T-helper 17 cell (primary cell): ENCODE results near the gene ADGRG3. TPM values are rescaled to one million over a fixed set of nuclear protein-coding genes. Genes with fewer than 3 reads are reported as not detected.

Source experiments
- ATAC-seq: fragments of 150-1000 bp; cut with Tn5 transposase; 2 replicates; pipeline ENCODE4 v1.10.0; 2021; ENCODE audit warnings: mild to moderate bottlenecking, moderate library complexity
- DNase-seq, 3 donors: peaks; one replicate each; pipeline versions ENCODE4 v3.0.0 to v3.0.0-alpha.2; 2020 to 2021
- H3K9me3 ChIP-seq: one replicate; pipeline ENCODE4 v1.7.0; 2013; ENCODE audit warnings: low read length, mild to moderate bottlenecking; ENCODE audit not compliant: control insufficient read depth, poor library complexity, severe bottlenecking
- H3K27ac Mint-ChIP-seq: one replicate; pipeline ENCODE4 v1.8.0; 2022; ENCODE audit warnings: mild to moderate bottlenecking, moderate library complexity, mixed read lengths
- H3K27me3 Mint-ChIP-seq: one replicate; pipeline ENCODE4 v1.8.0; 2022; ENCODE audit warnings: mixed read lengths
- H3K36me3 Mint-ChIP-seq: one replicate; pipeline ENCODE4 v1.8.0; 2022; ENCODE audit warnings: low read depth, mixed read lengths
- H3K4me1 Mint-ChIP-seq: one replicate; pipeline ENCODE4 v1.8.0; 2022; ENCODE audit warnings: mild to moderate bottlenecking, mixed read lengths
- H3K4me3 Mint-ChIP-seq: one replicate; pipeline ENCODE4 v1.8.0; 2022; ENCODE audit warnings: mild to moderate bottlenecking, moderate library complexity, mixed read lengths
- total RNA-seq, 4 donors: library from RNA in 2 of 4; stranded (reverse) in 2 of 4; gene quantifications; one replicate each; pipeline ENCODE4 v1.2.3 and lab custom pipeline; 2022 to 2026

ADGRG3 gene
- total RNA-seq, 2 donors from 2014 or later: 0.75 to 0.99 TPM

GRCh38 chr16:57689762-57690558 lies 21.9 kb downstream of the ADGRG3 start:
- peaks cover 9% of the 10 kb centered on the region for H3K4me1 Mint-ChIP-seq
- peaks cover 15% of the 10 kb centered on the region for H3K27me3 Mint-ChIP-seq
- H3K36me3 Mint-ChIP-seq: no peaks in the 10 kb centered on the region
- no peak for DNase-seq
- H3K9me3 ChIP-seq: no peaks in the 10 kb centered on the region
- H3K27ac Mint-ChIP-seq: peak overlapping the region; percentile 83
- peak; percentile 84 for ATAC-seq
- H3K4me3 Mint-ChIP-seq: peak overlapping the region; percentile 53

DNA sequence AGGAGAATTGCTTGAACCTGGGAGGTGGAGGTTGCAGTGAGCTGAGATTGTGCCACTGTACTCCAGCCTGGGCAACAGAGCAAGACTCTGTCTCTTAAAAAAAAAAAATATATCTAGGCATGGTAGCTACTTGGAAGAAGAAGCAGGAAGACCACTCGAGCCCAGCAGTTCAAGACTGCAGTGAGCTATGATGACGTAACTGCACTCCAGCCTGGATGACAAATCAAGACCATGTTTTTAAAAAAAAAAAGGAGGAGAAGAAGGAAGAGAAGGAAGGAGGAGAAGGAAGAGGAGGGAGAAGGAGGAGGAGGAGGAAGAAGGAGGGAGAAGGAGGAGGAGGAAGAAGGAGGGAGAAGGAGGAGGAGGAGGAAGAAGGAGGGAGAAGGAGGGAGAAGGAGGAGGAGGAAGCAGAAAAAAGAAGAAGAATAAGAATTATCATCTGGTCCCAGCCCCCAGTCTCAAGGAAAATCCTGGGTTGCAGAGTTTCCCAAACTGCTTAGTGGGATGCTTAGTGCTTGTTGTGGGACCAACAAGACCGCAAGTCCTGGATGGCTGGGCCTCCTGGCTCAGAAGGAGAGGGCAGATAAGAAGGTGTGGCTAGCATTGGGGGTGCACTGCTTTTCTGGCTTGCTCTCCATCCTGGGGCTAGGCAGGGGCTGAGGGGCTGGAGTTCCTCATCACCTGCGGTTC lies 22.8 kb downstream of the ADGRG3 start:
- Mint-ChIP-seq H3K36me3 (no peaks in the 10 kb centered on the region), H3K27me3 (peaks cover 15% of the 10 kb centered on the region), H3K4me1 (peaks cover 9% of the 10 kb centered on the region), H3K4me3 (no peak overlapping the region), H3K27ac (peak overlapping the region; percentile 60)
- DNase-seq (no peak), ATAC-seq (no peak)
- no peaks in the 10 kb centered on the region for H3K9me3 ChIP-seq

GRCh38 chr16:57692636-57693035 lies 24.5 kb downstream of the ADGRG3 start:
- Mint-ChIP-seq H3K27ac (no peak overlapping the region), H3K27me3 (peaks cover 15% of the 10 kb centered on the region), H3K4me1 (peaks cover 9% of the 10 kb centered on the region), H3K4me3 (no peak overlapping the region), H3K36me3 (no peaks in the 10 kb centered on the region)
- ATAC-seq (no peak), DNase-seq (no peak)
- no peaks in the 10 kb centered on the region for H3K9me3 ChIP-seq

- Mint-ChIP-seq H3K4me3 (no peak overlapping the region), H3K27me3 (peaks cover 15% of the 10 kb centered on the region), H3K4me1 (peaks cover 9% of the 10 kb centered on the region), H3K36me3 (no peaks in the 10 kb centered on the region), H3K27ac (no peak overlapping the region)
- H3K9me3 ChIP-seq: no peaks in the 10 kb centered on the region
- ATAC-seq (no peak), DNase-seq (no peak)
These were observed 25.4 kb downstream of the ADGRG3 start for GRCh38 chr16:57693550-57693949.

GRCh38 chr16:57694231-57694724 lies 26.2 kb downstream of the ADGRG3 start:
- H3K36me3 Mint-ChIP-seq: no peaks in the 10 kb centered on the region

GRCh38 chr16:57694725-57695679 lies 26.9 kb downstream of the ADGRG3 start, which contains the start of gene DRC7:
Gene DRC7, plus strand, starts transcription at chr16:57694806. Its CDS starts 3,144 bp downstream, at chr16:57697950.
- H3K4me3 Mint-ChIP-seq: peak within 1 kb of the TSS; percentile 79
- no peaks in the 10 kb centered on the region for H3K9me3 ChIP-seq
- peaks cover 15% of the 10 kb centered on the region for H3K27me3 Mint-ChIP-seq
- ATAC-seq (peak; percentile 35), DNase-seq (no peak)
- H3K36me3 Mint-ChIP-seq: no peaks in the 10 kb centered on the region
- H3K4me1 Mint-ChIP-seq: peaks cover 5% of the 10 kb centered on the region
- H3K27ac Mint-ChIP-seq: peak within 1 kb of the TSS; percentile 62

More at GRCh38 chr16:57694231-57694724, 26.2 kb downstream of the ADGRG3 start:
- H3K9me3 ChIP-seq: no peaks in the 10 kb centered on the region
- DNase-seq (no peak), ATAC-seq (no peak)
- Mint-ChIP-seq H3K4me1 (peaks cover 7% of the 10 kb centered on the region), H3K27me3 (peaks cover 15% of the 10 kb centered on the region), H3K4me3 (peak overlapping the region; percentile 79), H3K27ac (peak overlapping the region; percentile 62)

DNA sequence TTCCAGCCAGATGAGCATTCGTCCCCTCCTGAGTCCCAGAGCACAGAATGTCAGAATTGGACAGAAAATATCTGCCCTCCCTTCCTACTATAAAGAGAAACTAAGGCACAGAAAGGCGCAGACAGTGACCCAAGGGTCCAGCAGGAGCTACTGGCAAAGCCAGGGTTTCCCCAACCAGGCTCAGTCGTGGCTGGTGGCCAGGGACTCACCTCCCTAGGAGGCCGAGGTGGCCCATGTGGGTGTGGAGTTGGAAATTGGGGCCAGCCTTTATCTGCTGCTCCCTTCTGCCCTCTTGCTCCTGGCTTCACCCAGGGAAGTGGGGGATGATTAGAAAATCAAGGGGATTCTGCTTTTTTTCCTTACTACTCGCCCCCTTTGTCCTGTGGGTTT lies 27.6 kb downstream of the ADGRG3 start:
- peaks cover 15% of the 10 kb centered on the region for H3K27me3 Mint-ChIP-seq
- H3K36me3 Mint-ChIP-seq: no peaks in the 10 kb centered on the region
- no peak overlapping the region for H3K27ac Mint-ChIP-seq
- H3K4me3 Mint-ChIP-seq: no peak overlapping the region
- no peak for ATAC-seq
- no peak for DNase-seq
- H3K4me1 Mint-ChIP-seq: peaks cover 6% of the 10 kb centered on the region
- no peaks in the 10 kb centered on the region for H3K9me3 ChIP-seq

- Mint-ChIP-seq H3K36me3 (no peaks in the 10 kb centered on the region), H3K27me3 (peaks cover 15% of the 10 kb centered on the region), H3K27ac (no peak overlapping the region), H3K4me1 (peaks cover 6% of the 10 kb centered on the region), H3K4me3 (no peak overlapping the region)
- H3K9me3 ChIP-seq: no peaks in the 10 kb centered on the region
- ATAC-seq: no peak
- DNase-seq: no peak
These were observed 28.1 kb downstream of the ADGRG3 start for GRCh38 chr16:57696240-57696639.

GRCh38 chr16:57697896-57698537 lies 29.9 kb downstream of the ADGRG3 start:
- Mint-ChIP-seq H3K4me3 (no peak overlapping the region), H3K4me1 (peaks cover 6% of the 10 kb centered on the region)
- DNase-seq: no peak

DNA sequence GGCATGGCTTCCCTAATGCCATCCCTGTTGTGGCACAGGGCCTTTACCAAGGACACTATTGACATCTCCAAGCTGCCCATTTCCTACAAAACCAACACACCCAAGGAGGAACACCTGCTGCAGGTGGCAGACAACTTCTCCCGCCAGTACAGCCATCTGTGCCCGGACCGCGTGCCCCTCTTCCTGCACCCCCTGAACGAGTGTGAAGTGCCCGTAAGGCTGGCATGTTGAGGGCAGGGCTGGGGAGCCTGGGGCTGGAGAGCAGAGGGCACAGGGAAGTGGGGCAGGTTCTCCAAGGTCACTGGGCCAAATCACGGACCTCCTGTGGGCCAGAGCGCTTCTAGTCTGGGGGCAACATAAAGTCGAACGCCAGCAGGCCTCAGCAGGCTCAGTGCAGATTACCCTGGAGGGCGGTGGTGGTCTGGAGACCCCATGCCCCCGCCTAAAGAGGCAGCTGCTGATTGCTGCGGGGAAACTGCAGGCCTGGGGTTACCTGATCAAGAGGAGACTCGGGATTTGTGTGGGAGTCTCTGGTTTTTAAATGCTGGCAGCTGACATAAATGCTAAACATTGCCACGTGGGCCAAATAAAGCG lies 30.8 kb downstream of the ADGRG3 start:
- no peaks in the 10 kb centered on the region for H3K9me3 ChIP-seq
- ATAC-seq (no peak), DNase-seq (no peak)
- peaks cover 6% of the 10 kb centered on the region for H3K4me1 Mint-ChIP-seq
- peaks cover 4% of the 10 kb centered on the region for H3K27me3 Mint-ChIP-seq
- H3K4me3 Mint-ChIP-seq: no peak overlapping the region
- no peak overlapping the region for H3K27ac Mint-ChIP-seq
- no peaks in the 10 kb centered on the region for H3K36me3 Mint-ChIP-seq

More at GRCh38 chr16:57697896-57698537, 29.9 kb downstream of the ADGRG3 start:
- Mint-ChIP-seq H3K27me3 (peaks cover 5% of the 10 kb centered on the region), H3K27ac (no peak overlapping the region), H3K36me3 (no peaks in the 10 kb centered on the region)
- no peak for ATAC-seq
- H3K9me3 ChIP-seq: no peaks in the 10 kb centered on the region

DNA sequence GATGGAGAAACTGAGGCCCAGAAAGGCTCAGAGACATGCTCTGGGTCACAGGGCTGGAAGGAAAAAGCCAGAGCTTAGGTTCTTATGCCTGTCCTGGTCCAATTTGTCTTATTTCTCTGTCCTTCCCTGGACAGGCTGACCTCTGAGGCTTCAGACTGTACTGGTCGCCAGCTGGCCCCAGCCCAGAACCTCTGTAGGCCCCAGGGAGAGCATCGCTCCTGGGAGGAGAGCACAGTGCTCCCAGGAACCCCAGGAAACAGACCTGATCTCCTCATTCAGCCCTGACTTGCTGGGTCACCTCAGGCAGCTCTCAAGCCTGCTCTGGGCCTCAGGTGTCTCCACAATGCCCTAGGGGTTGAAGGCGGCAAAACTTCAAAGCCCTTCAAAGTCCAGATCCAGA lies 31.4 kb downstream of the ADGRG3 start:
- H3K9me3 ChIP-seq: no peaks in the 10 kb centered on the region
- Mint-ChIP-seq H3K27ac (no peak overlapping the region), H3K27me3 (peaks cover 4% of the 10 kb centered on the region), H3K4me1 (peaks cover 6% of the 10 kb centered on the region), H3K4me3 (no peak overlapping the region), H3K36me3 (no peaks in the 10 kb centered on the region)
- ATAC-seq: no peak
- no peak for DNase-seq

DNA sequence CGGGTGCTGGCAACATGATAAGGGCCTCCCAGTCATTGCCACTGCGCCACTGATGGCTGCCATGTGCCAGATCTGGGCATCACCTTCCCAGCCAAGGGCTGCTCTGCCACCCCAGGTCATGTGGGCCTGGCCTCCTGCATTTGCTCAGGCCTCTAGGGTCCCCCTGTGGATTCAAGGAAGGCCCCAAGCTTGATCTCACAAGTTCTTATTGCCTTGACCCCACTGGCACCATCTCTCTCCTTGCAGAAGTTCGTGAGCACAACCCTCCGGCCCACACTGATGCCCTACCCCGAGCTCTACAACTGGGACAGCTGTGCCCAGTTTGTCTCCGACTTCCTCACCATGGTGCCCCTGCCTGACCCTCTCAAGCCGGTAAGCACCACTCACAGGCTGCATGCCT lies 31.8 kb downstream of the ADGRG3 start:
- Mint-ChIP-seq H3K36me3 (no peaks in the 10 kb centered on the region), H3K27me3 (no peaks in the 10 kb centered on the region), H3K27ac (no peak overlapping the region), H3K4me3 (no peak overlapping the region), H3K4me1 (peaks cover 3% of the 10 kb centered on the region)
- DNase-seq (no peak), ATAC-seq (no peak)
- no peaks in the 10 kb centered on the region for H3K9me3 ChIP-seq
